ENCODE data around the gene MARCHF6. TPM values are rescaled to one million over a fixed set of nuclear protein-coding genes. Genes with fewer than 3 reads are reported as not detected.

MARCHF6 gene
- total and polyA plus RNA-seq, 9 of the 15 experiments (the other 6 are each of a cell fraction or from before 2014, with no cell fraction given) = 74.1 to 456 (median 116) TPM

- TF ChIP-seq MGA (IDR thresholded peaks at IDR 0.05) = peak; percentile 95
- TF ChIP-seq MTF1 (CRISPR knock-in tag; IDR thresholded peaks at IDR 0.05; ENCODE audit: borderline replicate concordance) = no peak
- no peak for TF ChIP-seq ZNF324 (CRISPR knock-in tag; IDR thresholded peaks at IDR 0.05)
- TF ChIP-seq RFX1 (IDR thresholded peaks at IDR 0.05) = no peak
- no peak for TF ChIP-seq ZNF354B (CRISPR knock-in tag; IDR thresholded peaks at IDR 0.05)
- TF ChIP-seq ZBTB8A (IDR thresholded peaks at IDR 0.05; ENCODE audit: partially characterized antibody) = no peak
- TF ChIP-seq ZNF77 (CRISPR knock-in tag; IDR thresholded peaks at IDR 0.05) = no peak
- no peak for TF ChIP-seq ZSCAN32 (CRISPR knock-in tag; IDR thresholded peaks at IDR 0.05)
- no peak for TF ChIP-seq STAG1 (CRISPR knock-in tag; IDR thresholded peaks at IDR 0.05; ENCODE audit: borderline replicate concordance)
- no peak for TF ChIP-seq PHB (CRISPR knock-in tag; IDR thresholded peaks at IDR 0.05)
- TF ChIP-seq ZNF146 (CRISPR knock-in tag; IDR thresholded peaks at IDR 0.05; ENCODE audit: unreplicated experiment) = no peak
- no peak for TF ChIP-seq NR3C1 (CRISPR knock-in tag; IDR thresholded peaks at IDR 0.05)
- TF ChIP-seq XRCC5 (IDR thresholded peaks at IDR 0.05; ENCODE audit: low read depth, low read length) = no peak; the same call in 1 of the 2 replicates
- TF ChIP-seq POLR2H (tag; IDR thresholded peaks at IDR 0.05; ENCODE audit: low read depth) = no peak
- TF ChIP-seq TCF15 (CRISPR knock-in tag; IDR thresholded peaks at IDR 0.05) = no peak
- no peak for TF ChIP-seq ZC3H4 (CRISPR knock-in tag; IDR thresholded peaks at IDR 0.05; ENCODE audit: borderline replicate concordance)
Observed at GRCh38 chr5:10317825-10318682, 35.4 kb upstream of the MARCHF6 start (continued).
